ENCODE results near the gene PDE6G.

GRCh38 chr17:81612172-81612970 lies 44.0 kb downstream of the PDE6G start:
- TF ChIP-seq, protein P1, sequence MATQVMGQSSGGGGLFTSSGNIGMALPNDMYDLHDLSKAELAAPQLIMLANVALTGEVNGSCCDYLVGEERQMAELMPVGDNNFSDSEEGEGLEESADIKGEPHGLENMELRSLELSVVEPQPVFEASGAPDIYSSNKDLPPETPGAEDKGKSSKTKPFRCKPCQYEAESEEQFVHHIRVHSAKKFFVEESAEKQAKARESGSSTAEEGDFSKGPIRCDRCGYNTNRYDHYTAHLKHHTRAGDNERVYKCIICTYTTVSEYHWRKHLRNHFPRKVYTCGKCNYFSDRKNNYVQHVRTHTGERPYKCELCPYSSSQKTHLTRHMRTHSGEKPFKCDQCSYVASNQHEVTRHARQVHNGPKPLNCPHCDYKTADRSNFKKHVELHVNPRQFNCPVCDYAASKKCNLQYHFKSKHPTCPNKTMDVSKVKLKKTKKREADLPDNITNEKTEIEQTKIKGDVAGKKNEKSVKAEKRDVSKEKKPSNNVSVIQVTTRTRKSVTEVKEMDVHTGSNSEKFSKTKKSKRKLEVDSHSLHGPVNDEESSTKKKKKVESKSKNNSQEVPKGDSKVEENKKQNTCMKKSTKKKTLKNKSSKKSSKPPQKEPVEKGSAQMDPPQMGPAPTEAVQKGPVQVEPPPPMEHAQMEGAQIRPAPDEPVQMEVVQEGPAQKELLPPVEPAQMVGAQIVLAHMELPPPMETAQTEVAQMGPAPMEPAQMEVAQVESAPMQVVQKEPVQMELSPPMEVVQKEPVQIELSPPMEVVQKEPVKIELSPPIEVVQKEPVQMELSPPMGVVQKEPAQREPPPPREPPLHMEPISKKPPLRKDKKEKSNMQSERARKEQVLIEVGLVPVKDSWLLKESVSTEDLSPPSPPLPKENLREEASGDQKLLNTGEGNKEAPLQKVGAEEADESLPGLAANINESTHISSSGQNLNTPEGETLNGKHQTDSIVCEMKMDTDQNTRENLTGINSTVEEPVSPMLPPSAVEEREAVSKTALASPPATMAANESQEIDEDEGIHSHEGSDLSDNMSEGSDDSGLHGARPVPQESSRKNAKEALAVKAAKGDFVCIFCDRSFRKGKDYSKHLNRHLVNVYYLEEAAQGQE (IDR thresholded peaks at IDR 0.05; ENCODE audit: insufficient read depth in 1 of 2, low read depth in 2 of 2, low read length in 2 of 2): no peak
- TF ChIP-seq TAF1 (IDR thresholded peaks at IDR 0.05; ENCODE audit: borderline replicate concordance, insufficient read depth, low read length) (no peak), POLR2AphosphoS5 (IDR thresholded peaks at IDR 0.05; ENCODE audit: low read depth, low read length) (no peak), SIN3A (IDR thresholded peaks at IDR 0.05; ENCODE audit: borderline replicate concordance, insufficient read depth, low read length) (no peak)

Measured in PFSK-1 (cell line).